Stimulated activated effector memory CD8-positive, alpha-beta T cell treated with anti-CD3 and anti-CD28 coated beads, Interleukin-12 subunit alpha, Interleukin-12 subunit beta, amount 100 ng/mL, for 72 hours (primary cell): ENCODE results near the gene RAD54L.

Experiments used
- ATAC-seq: fragments of 150-1000 bp; cut with Tn5 transposase; 2 replicates; pipeline ENCODE4 v1.10.0; 2021
- DNase-seq, 2 donors: peaks; one replicate each; pipeline ENCODE4 v3.0.0; 2021 to 2022; ENCODE audit warnings: low spot score in 2 of 2
- H3K27ac Mint-ChIP-seq: one replicate; pipeline ENCODE4 v1.8.0; 2022; ENCODE audit warnings: mild to moderate bottlenecking, mixed read lengths
- H3K36me3 Mint-ChIP-seq: one replicate; pipeline ENCODE4 v1.8.0; 2022; ENCODE audit warnings: mild to moderate bottlenecking, mixed read lengths
- H3K4me1 Mint-ChIP-seq: one replicate; pipeline ENCODE4 v1.8.0; 2022; ENCODE audit warnings: mixed read lengths
- H3K4me3 Mint-ChIP-seq: one replicate; pipeline ENCODE4 v1.8.0; 2022; ENCODE audit warnings: mild to moderate bottlenecking, mixed read lengths
- H3K9me3 Mint-ChIP-seq: one replicate; pipeline ENCODE4 v1.8.0; 2022; ENCODE audit warnings: mixed read lengths

Gene RAD54L

DNA sequence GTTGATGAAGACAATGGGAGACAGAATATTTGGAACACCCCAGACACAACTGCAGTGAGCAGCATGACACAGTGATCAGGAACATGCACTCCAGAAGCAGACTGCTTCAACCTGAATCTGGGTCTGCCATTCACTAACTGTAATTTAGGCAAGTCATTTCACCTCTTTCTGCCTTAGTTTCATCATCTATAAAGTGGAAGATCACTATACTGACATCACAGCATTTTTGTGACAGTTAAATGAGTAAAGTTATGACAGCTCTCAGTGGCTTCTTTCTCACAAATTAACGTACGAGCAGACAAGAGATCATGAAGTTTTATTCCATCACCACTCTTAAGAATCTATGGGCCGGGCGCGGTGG, 41.6 kb downstream of the RAD54L start:
- H3K27ac Mint-ChIP-seq = peak overlapping the region; percentile 35

DNA sequence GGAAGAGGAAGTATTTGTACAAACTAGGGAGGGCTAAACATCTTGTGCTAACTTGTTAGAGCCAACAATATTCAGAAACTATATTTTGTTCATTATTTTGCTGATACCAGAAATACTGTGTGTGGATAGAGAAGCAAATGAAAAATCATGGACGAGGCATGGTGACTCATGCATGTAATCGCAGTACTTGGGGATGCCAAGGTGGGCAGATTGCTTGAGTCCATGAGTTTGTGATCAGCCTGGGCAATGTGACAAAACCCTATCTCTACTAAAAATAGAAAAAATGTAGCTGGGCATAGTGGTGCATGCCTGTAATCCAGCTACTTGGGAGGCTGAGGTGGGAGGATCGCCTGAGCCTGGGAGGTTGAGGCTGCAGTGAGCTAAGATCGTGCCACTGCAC, 42.4 kb downstream of the RAD54L start:
- peaks cover 8% of the 10 kb centered on the region for H3K4me1 Mint-ChIP-seq
- no peak for ATAC-seq
- H3K4me3 Mint-ChIP-seq = no peak overlapping the region
- no peak overlapping the region for H3K27ac Mint-ChIP-seq
- H3K9me3 Mint-ChIP-seq = no peaks in the 10 kb centered on the region
- no peak for DNase-seq
- H3K36me3 Mint-ChIP-seq = peaks cover 70% of the 10 kb centered on the region

More for the DNA sequence above, 41.6 kb downstream of the RAD54L start:
- Mint-ChIP-seq H3K4me1 (peaks cover 8% of the 10 kb centered on the region), H3K4me3 (no peak overlapping the region), H3K9me3 (no peaks in the 10 kb centered on the region), H3K36me3 (peaks cover 70% of the 10 kb centered on the region)
- no peak for DNase-seq
- no peak for ATAC-seq

GRCh38 chr1:46295306-46295705, 47.7 kb downstream of the RAD54L start:
- Mint-ChIP-seq H3K27ac (no peak overlapping the region), H3K9me3 (no peaks in the 10 kb centered on the region)
- DNase-seq = no peak

GRCh38 chr1:46298387-46298786, 50.8 kb downstream of the RAD54L start:
- no peak overlapping the region for H3K4me3 Mint-ChIP-seq
- DNase-seq (no peak), ATAC-seq (no peak)
- no peaks in the 10 kb centered on the region for H3K9me3 Mint-ChIP-seq
- H3K36me3 Mint-ChIP-seq = peaks cover 75% of the 10 kb centered on the region
- peaks cover 26% of the 10 kb centered on the region for H3K4me1 Mint-ChIP-seq
- peak overlapping the region; percentile 16 for H3K27ac Mint-ChIP-seq

More at GRCh38 chr1:46295306-46295705, 47.7 kb downstream of the RAD54L start:
- peaks cover 11% of the 10 kb centered on the region for H3K4me1 Mint-ChIP-seq
- H3K36me3 Mint-ChIP-seq = peaks cover 71% of the 10 kb centered on the region
- H3K4me3 Mint-ChIP-seq = no peak overlapping the region
- ATAC-seq = no peak

- Mint-ChIP-seq H3K9me3 (no peaks in the 10 kb centered on the region), H3K36me3 (peaks cover 74% of the 10 kb centered on the region), H3K27ac (peak overlapping the region; percentile 100), H3K4me1 (peaks cover 34% of the 10 kb centered on the region), H3K4me3 (peak overlapping the region; percentile 94)
- ATAC-seq (no peak), DNase-seq (no peak)
Measured at GRCh38 chr1:46300673-46301405, 53.3 kb downstream of the RAD54L start.

DNA sequence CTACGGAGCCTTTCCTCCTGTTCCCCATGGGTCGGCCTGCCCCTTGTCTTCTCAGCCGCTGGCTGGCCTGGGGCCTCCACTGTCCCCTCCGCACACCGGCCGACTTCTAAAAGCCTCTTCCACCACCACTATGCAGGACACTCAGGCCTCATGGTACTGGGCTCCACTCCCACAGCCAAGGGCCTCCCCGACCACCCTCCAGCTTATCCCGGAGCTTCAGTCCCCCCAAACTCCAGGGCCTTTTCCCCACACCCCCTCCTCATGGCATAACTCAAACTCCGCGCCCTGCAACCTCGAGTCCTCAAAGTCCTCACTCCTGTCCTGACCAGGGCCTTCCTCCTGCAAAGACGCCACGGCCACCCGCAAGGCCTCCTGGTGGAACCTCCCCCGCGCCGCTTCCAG, 53.8 kb downstream of the RAD54L start:
- DNase-seq (no peak), ATAC-seq (no peak)
- peak overlapping the region; percentile 100 for H3K27ac Mint-ChIP-seq
- peaks cover 74% of the 10 kb centered on the region for H3K36me3 Mint-ChIP-seq
- H3K4me3 Mint-ChIP-seq = peak overlapping the region; percentile 94
- H3K9me3 Mint-ChIP-seq = no peaks in the 10 kb centered on the region
- H3K4me1 Mint-ChIP-seq = peaks cover 34% of the 10 kb centered on the region

DNA sequence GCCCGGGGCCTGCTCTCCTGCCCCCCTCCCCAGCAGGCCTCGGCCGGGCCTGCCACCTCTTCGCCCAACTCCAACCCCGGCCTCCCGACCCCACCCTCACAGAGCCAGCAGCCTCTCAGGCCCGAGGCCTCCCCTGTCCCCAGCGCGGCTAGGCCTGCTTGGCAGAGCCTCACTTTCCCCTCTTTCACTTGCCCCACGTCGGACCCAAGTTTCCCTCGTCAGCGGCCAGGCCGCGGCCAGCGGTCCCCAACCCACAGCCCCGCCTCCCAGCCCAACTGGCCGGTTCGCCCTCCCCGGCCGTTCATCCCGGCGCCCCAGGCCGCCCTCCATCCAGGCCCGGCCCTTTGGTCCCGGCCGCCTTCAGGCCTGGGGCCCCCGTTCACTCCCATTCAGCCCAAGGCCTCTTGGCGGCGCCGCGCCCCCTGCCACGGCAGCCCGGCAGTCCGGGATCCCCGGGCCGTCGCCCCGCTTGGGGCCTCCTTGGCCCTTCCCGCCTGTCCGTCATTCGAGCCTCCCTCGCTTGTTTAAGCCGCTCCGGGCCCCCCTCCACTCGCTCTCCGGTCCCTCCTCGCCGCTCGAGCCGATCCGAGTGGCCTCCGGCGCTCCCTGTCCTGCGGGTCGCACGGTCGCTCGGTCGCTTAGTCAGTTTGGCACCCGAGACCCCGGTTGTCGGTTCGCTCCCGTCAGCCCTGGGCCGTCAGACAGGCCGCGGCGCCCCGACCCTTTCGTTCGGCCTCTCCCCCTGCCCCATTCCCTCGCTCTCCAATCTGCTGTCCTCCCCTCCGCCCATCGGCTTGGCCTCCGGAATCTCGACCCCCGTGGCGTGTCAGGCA, 54.5 kb downstream of the RAD54L start:
- ATAC-seq (peak; percentile 52), DNase-seq (peak; percentile 49 to 82)
- H3K4me1 Mint-ChIP-seq = peaks cover 34% of the 10 kb centered on the region
- H3K9me3 Mint-ChIP-seq = no peaks in the 10 kb centered on the region
- peak overlapping the region; percentile 94 for H3K4me3 Mint-ChIP-seq
- peak overlapping the region; percentile 100 for H3K27ac Mint-ChIP-seq
- H3K36me3 Mint-ChIP-seq = peaks cover 75% of the 10 kb centered on the region

- H3K9me3 Mint-ChIP-seq = no peaks in the 10 kb centered on the region
- ATAC-seq (peak; percentile 17), DNase-seq (peak; percentile 39 to 82)
- H3K27ac Mint-ChIP-seq = peak overlapping the region; percentile 100
- peaks cover 34% of the 10 kb centered on the region for H3K4me1 Mint-ChIP-seq
- H3K36me3 Mint-ChIP-seq = peaks cover 75% of the 10 kb centered on the region
- peak overlapping the region; percentile 94 for H3K4me3 Mint-ChIP-seq
Measured at GRCh38 chr1:46302641-46303037, 55.1 kb downstream of the RAD54L start.

DNA sequence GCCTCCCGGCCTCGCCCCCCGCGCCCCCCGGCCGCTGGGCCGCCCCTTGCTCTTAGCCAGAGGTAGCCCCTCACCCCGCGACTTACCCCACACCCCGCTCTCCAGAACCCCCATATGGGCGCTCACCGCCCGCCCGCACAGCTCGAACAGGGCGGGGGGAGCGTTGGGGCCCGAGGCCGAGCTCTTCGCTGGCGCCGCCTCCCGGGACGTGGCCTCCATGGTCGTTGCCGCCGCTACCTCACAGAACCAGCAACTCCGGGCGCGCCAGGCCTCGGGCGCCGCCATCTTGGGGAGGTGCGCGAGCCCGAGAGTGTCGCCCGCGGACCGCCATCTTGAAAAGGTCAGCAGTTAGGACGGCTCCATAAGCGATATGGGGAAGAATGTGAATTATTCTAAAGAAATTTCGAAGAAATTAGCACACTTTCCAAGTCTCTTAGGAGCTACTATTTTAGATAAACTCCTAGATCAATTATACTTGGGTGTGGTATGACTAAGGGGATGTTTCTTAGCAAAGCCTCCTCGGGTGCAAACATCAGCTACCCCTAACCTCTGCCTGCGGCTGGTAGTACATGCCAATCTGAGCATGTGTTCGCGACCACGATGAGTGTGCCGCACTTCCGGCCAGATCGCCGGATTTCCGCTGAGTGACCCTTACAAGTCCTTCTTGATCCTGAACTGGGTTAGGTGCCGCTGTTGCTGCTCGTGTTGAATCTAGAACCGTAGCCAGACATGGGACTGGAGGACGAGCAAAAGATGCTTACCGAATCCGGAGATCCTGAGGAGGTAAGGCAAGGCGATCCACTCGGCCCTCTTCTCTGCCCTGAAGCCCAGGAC, 55.7 kb downstream of the RAD54L start, which contains the start of the genes LRRC41 and UQCRH:
Gene LRRC41 (minus strand): TSS at position 579 of the 834 bp plus-strand sequence. CDS start 294 bp downstream, at position 285.
Gene UQCRH (plus strand): TSS at position 661 of the 834 bp plus-strand sequence. CDS start 69 bp downstream, at position 730.
- H3K4me3 Mint-ChIP-seq = peak within 1 kb of the TSS; percentile 94
- peak within 1 kb of the TSS; percentile 100 for H3K27ac Mint-ChIP-seq
- peaks cover 38% of the 10 kb centered on the region for H3K4me1 Mint-ChIP-seq
- no peaks in the 10 kb centered on the region for H3K9me3 Mint-ChIP-seq
- ATAC-seq (peak; percentile 90), DNase-seq (peak; percentile 92 to 97)
- peaks cover 74% of the 10 kb centered on the region for H3K36me3 Mint-ChIP-seq

DNA sequence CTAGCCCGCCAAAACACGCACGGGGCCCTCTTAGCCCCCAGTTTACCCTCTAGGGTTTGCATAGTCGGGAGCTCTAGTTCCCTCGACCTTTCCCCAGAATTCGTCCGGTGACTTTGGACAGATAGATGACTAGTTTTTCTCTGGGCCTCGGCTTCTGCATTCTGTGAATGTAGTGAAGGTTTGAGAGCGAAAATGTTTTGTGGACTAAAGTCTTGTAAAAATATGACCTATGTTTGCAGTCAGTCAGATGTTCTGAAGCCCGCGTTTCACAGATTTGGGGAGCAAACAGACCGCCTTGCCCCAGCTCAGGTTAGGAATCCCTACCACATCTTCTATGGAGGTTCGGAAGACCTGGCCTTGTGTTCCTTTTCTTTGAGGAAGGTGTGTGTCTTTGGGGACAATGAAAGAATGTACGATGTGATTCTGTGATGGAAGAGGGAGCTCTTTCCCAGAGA, 56.3 kb downstream of the RAD54L start:
- no peak for DNase-seq
- Mint-ChIP-seq H3K9me3 (no peaks in the 10 kb centered on the region), H3K27ac (peak overlapping the region; percentile 100), H3K4me3 (peak overlapping the region; percentile 94), H3K4me1 (peaks cover 40% of the 10 kb centered on the region), H3K36me3 (peaks cover 81% of the 10 kb centered on the region)
- no peak for ATAC-seq

DNA sequence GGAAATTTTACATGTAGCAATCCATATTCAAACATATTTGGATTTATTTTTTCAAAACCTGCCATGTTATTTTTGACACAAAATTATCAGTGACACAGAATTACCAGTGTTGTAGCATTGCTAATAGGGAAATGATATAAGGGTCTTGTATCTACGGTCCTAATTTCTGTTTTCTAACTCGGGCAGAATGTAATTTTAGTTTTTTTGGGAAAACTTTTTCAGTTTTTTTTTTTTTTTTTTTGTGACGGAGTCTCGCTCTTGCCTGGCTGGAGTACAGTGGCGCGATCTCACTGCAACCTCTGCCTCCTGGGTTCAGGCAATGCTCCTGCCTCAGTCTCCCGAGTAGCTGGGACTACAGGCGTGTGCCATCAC, 58.6 kb downstream of the RAD54L start:
- DNase-seq = no peak
- ATAC-seq = no peak
- no peaks in the 10 kb centered on the region for H3K9me3 Mint-ChIP-seq
- no peak overlapping the region for H3K4me3 Mint-ChIP-seq
- peaks cover 25% of the 10 kb centered on the region for H3K4me1 Mint-ChIP-seq
- peaks cover 98% of the 10 kb centered on the region for H3K36me3 Mint-ChIP-seq
- H3K27ac Mint-ChIP-seq = no peak overlapping the region

DNA sequence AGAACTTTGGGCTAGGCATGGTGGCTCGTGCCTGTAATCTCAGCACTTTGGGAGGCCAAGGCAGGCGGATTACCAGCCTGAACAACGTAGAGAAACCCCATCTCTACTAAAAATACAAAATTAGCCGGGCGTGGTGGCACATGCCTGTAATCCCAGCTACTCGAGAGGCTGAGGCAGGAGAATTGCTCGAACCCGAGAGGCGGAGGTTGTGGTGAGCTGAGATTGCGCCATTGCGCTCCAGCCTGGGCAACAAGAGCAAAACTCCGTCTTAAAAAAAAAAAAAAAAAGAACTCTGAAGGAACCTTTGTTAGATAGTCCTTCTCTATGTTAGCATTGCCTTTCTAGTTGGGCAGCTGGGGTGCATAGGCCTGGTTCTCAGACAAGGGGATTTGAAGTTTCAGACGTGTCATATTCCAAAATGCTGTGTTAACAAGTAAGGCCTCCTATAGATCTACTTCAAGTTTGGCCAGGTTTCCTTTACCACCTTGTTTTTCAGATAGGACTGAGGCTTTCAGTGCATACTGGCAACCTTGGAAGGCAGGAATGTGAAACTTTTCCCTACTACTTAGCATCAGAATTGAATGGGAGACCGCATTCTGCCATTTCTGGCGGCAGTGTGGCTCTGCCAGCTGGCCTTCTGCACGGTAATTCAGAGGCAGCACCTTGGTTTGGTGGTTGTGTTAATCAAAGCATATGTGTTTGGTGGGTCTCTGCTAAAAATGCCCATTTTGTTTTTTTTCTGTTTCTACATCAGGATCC, 62.0 kb downstream of the RAD54L start:
- DNase-seq (no peak), ATAC-seq (no peak)
- Mint-ChIP-seq H3K9me3 (no peaks in the 10 kb centered on the region), H3K4me1 (peaks cover 11% of the 10 kb centered on the region), H3K36me3 (peaks cover 99% of the 10 kb centered on the region), H3K27ac (peak overlapping the region; percentile 38), H3K4me3 (no peak overlapping the region)

DNA sequence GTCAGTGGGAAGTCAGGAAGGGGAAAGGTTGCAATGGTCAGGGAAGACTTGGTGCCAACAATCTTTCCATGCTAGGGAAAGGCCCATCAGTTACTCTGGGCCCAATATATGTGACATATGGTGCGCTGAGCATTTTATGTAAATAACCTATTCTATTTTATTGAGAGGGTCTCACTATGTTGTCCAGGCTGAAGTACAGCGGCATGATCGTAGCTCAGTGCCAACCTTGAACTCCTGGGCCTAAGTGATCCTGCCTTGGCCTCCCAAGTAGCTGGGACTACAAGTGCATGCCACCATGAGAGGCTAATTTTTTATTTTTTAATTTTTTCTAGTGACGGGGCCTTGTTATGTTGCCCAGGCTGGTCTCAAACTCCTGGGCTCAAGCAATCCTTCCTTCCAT, 62.8 kb downstream of the RAD54L start:
- Mint-ChIP-seq H3K4me3 (no peak overlapping the region), H3K27ac (no peak overlapping the region), H3K36me3 (peaks cover 99% of the 10 kb centered on the region), H3K9me3 (no peaks in the 10 kb centered on the region), H3K4me1 (peaks cover 11% of the 10 kb centered on the region)
- no peak for ATAC-seq
- no peak for DNase-seq

DNA sequence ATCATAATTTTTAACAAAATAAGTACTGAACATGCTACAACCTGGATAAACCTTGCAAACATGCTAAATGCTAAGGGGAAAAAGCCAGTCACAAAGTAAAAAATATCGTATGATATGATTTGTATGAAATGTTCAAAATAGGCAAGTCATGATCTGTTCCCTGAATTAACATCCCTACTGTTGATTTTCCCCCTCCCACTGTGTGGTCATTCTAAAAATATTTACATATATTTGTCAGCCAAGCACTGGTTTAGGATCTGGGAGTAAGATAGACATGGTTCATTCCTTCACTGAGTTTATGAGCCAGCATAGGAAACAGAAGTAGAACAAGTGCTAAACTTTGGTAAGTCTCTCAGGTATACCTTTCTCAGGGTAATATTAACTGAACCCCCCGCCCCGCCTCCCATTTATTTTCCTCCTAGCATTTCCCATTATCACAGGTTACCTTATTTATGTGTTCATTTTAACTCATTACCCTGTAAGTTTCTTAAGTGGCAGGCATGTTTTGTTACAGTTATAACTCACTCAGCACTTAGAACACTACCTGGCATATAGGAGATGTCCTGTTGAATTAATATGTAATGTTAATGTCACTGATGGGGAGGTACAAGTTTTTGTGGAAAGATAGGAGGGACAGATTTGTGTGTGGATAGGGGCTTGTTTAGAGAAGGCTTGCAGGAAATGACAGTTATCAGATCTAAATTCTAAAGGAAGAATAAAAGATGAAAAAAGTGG, 68.3 kb downstream of the RAD54L start:
- Mint-ChIP-seq H3K36me3 (peaks cover 77% of the 10 kb centered on the region), H3K4me3 (no peak overlapping the region), H3K27ac (no peak overlapping the region), H3K9me3 (no peaks in the 10 kb centered on the region), H3K4me1 (no peaks in the 10 kb centered on the region)
- DNase-seq (no peak), ATAC-seq (no peak)
